ENCODE results near the gene GABRQ. TPM values are rescaled to one million over a fixed set of nuclear protein-coding genes. Genes with fewer than 3 reads are reported as not detected.

The GABRQ gene
- total RNA-seq, 3 donors from 2014 or later = not detected

GRCh38 chrX:152614791-152615190 lies 22.9 kb upstream of the GABRQ start:
- Histone ChIP-seq H3K27ac (no peak overlapping the region), H3K27me3 (peaks cover 0 to 16% of the 10 kb centered on the region in 2 donors), H3K4me1 (no peaks in the 10 kb centered on the region), H3K4me3 (no peak overlapping the region), H3K9me3 (no peaks in the 10 kb centered on the region), H3K36me3 (no peaks in the 10 kb centered on the region)
- DNase-seq (ENCODE audit: low spot score in 2 of 2) = no peak
- intact Hi-C loops (cut with DNase I; ENCODE audit: low total_unique reads) = no loop called here
- no peak for TF ChIP-seq POLR2AphosphoS5 (IDR thresholded peaks at IDR 0.05)
- no peak for TF ChIP-seq POLR2A (IDR thresholded peaks at IDR 0.05)
- TF ChIP-seq, protein P1, sequence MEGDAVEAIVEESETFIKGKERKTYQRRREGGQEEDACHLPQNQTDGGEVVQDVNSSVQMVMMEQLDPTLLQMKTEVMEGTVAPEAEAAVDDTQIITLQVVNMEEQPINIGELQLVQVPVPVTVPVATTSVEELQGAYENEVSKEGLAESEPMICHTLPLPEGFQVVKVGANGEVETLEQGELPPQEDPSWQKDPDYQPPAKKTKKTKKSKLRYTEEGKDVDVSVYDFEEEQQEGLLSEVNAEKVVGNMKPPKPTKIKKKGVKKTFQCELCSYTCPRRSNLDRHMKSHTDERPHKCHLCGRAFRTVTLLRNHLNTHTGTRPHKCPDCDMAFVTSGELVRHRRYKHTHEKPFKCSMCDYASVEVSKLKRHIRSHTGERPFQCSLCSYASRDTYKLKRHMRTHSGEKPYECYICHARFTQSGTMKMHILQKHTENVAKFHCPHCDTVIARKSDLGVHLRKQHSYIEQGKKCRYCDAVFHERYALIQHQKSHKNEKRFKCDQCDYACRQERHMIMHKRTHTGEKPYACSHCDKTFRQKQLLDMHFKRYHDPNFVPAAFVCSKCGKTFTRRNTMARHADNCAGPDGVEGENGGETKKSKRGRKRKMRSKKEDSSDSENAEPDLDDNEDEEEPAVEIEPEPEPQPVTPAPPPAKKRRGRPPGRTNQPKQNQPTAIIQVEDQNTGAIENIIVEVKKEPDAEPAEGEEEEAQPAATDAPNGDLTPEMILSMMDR (IDR thresholded peaks at IDR 0.05) = no peak

GRCh38 chrX:152619897-152620296 lies 17.8 kb upstream of the GABRQ start:
- TF ChIP-seq POLR2AphosphoS5 (IDR thresholded peaks at IDR 0.05) (no peak), POLR2A (IDR thresholded peaks at IDR 0.05) (no peak)
- TF ChIP-seq, protein P1 (IDR thresholded peaks at IDR 0.05) = no peak
- no peaks in the 10 kb centered on the region for H3K4me1 ChIP-seq
- H3K27ac ChIP-seq = no peak overlapping the region
- H3K36me3 ChIP-seq = no peaks in the 10 kb centered on the region
- DNase-seq (ENCODE audit: low spot score in 2 of 2) = no peak
- intact Hi-C loops (cut with DNase I; ENCODE audit: low total_unique reads) = loop anchor here (5.0 kb wide), 1 partner anchor 842 kb away; no protein-coding TSS in a partner anchor
- H3K27me3 ChIP-seq = peaks cover 0 to 28% of the 10 kb centered on the region in 2 donors
- H3K4me3 ChIP-seq = no peak overlapping the region
- H3K9me3 ChIP-seq = no peaks in the 10 kb centered on the region

DNA sequence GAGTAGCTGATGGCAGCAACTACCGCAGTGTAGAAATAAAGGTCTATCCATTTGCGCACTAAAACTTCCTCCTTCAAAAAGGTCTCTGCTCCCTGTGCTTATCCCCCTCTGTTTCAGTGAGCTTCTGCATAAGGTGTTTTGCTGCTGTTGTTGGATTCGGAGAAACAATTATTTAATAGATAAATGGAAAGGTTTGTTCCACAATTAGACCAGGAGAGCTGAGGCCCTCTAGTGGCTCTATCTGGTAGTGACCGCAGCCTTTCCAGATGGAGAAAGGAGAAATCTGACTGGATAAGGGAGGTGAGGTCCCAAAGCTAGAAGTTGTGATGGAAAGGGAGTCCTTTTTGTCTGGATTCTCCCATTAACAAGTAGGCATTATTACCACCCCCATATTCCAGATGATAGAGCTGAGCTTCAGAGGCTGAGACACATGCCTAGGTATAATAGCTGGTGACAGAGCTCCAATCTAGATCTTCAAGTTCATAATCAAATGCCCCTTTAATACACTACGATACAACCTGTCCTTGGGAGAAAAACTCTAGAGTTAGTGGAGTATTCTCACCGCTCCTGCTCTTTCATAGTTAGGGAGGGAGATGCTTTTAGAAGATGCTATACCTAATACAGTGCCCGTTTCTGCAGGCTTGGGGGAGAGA lies 5.1 kb upstream of the GABRQ start:
- no peak for TF ChIP-seq POLR2AphosphoS5 (IDR thresholded peaks at IDR 0.05)
- TF ChIP-seq, protein P1 (IDR thresholded peaks at IDR 0.05) = peak; percentile 18 to 59 (median 55)
- TF ChIP-seq POLR2A (IDR thresholded peaks at IDR 0.05) = no peak
- Histone ChIP-seq H3K9me3 (no peaks in the 10 kb centered on the region), H3K36me3 (no peaks in the 10 kb centered on the region), H3K27me3 (peaks cover 0 to 42% of the 10 kb centered on the region in 2 donors), H3K4me1 (no peaks in the 10 kb centered on the region), H3K27ac (no peak overlapping the region), H3K4me3 (no peak overlapping the region)
- intact Hi-C loops (cut with DNase I; ENCODE audit: low total_unique reads) = no loop called here
- peak in 1 of 2 donors; percentile 20 for DNase-seq (ENCODE audit: low spot score in 2 of 2)

- intact Hi-C loops (cut with DNase I; ENCODE audit: low total_unique reads) = no loop called here
- Histone ChIP-seq H3K27ac (no peak overlapping the region), H3K9me3 (no peaks in the 10 kb centered on the region), H3K27me3 (peaks cover 0 to 64% of the 10 kb centered on the region in 2 donors), H3K36me3 (no peaks in the 10 kb centered on the region), H3K4me3 (no peak overlapping the region), H3K4me1 (no peaks in the 10 kb centered on the region)
- peak in 1 of 2 donors; percentile 21 for DNase-seq (ENCODE audit: low spot score in 2 of 2)
- TF ChIP-seq POLR2A (IDR thresholded peaks at IDR 0.05) (no peak), POLR2AphosphoS5 (IDR thresholded peaks at IDR 0.05) (no peak)
- TF ChIP-seq, protein P1 (IDR thresholded peaks at IDR 0.05) = peak in 2 of 3 donors; percentile 39 to 54
These were observed 1.8 kb upstream of the GABRQ start for GRCh38 chrX:152635941-152636340.

GRCh38 chrX:152638443-152638904 lies 779 bp downstream of the GABRQ start:
- intact Hi-C loops (cut with DNase I; ENCODE audit: low total_unique reads) = no loop called here
- Histone ChIP-seq H3K9me3 (no peaks in the 10 kb centered on the region), H3K27ac (no peak overlapping the region), H3K36me3 (no peaks in the 10 kb centered on the region), H3K4me1 (no peaks in the 10 kb centered on the region), H3K27me3 (peaks cover 0 to 58% of the 10 kb centered on the region in 2 donors), H3K4me3 (no peak overlapping the region)
- TF ChIP-seq, protein P1 (IDR thresholded peaks at IDR 0.05) = no peak
- TF ChIP-seq POLR2A (IDR thresholded peaks at IDR 0.05) = no peak
- TF ChIP-seq POLR2AphosphoS5 (IDR thresholded peaks at IDR 0.05) = no peak
- no peak for DNase-seq (ENCODE audit: low spot score in 2 of 2)

Measured in breast epithelium (tissue), 4 donors.